ENCODE data around the gene GALNT7.
"Not testable (repeated sequence)": the region's sequence is repeated elsewhere in the genome, so short reads cannot be mapped to it uniquely, and the experiment has no call there.

GALNT7 gene

GRCh38 chr4:173168396-173169177 lies at the start of gene GALNT7:
Gene GALNT7 (plus strand): TSS chr4:173168811. CDS start chr4:173168836, 25 bp downstream.
- DNase-seq, result peak; percentile 91

GRCh38 chr4:173118819-173119218 lies 49.8 kb upstream of the GALNT7 start:
- not testable (repeated sequence) for DNase-seq

DNA sequence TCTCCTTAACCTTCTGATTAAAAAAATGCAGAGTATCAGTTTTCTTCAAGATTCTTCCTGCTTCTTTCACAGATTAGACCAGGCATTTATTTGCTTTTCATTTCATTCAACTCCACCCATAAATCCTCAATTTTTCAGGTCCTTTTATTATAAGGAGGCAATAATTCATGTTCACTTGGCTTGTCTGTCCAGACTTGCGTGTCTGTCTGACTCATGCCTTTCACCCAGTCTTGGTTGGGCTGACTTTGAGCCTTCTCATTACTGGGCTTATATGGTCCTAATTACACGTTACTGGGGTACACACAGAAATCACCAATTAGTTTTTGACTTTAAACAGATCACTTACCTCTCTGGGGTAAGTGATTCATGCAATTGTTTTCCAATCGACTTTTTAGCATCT lies 48.8 kb upstream of the GALNT7 start:
- no peak for DNase-seq

- no peak for DNase-seq
Observed at GRCh38 chr4:173121076-173121561, 47.5 kb upstream of the GALNT7 start.

DNA sequence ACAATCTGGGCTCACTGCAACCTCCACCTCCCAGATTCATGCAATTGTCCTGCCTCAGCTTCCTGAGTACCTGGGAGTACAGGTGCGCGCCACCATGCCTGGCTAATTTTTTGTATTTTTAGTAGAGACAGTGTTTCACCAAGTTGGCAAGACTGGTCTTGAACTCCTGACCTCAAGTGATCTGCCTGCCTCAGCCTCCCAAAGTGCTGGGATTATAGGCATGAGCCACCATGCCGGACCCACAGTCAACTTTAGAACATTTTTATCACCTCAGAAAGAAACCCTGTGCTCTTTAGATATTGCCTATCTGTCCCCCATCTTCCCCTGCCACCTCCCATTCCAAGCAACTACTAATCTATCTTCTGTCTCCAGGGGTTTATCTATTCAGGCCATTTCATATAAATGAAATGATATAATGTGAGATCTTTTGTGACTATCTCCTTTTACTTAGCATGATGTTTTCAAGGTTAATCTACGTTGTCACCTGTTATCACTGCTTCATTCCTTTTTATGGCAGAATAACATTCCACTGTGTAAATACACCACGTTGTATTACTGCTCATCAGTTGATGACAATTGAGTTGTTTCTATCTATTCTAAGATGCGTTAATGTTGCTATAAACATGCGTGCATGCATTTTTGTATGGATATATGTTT lies 44.3 kb upstream of the GALNT7 start:
- no peak for DNase-seq

DNA sequence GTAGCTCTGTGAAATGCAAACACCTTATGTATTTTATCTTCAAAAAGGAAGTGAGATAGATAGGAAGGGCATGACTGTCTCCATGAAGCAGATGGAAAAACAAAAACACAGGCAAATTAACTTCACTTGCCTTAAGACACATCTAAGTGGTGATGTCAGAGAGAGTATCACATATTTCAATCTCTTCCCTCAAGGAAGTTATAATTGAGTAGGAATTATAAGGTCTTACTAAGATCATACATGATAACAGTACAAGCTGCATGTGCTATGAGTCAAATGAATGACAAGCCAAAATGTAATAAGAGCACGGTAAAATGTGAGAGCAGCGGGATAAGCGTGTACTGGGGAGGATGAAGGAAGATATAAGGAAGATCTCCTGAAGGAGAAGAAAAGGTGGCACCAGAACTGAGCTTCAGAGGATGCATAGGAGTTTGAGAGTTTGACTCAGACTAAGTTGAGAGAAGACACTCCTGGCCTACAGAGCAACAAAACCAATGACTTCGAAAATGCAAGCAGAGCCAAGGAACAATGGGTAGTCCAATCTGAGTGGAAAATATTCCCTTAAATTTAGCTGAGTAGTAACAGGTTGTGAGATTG lies 43.3 kb upstream of the GALNT7 start:
- DNase-seq, result no peak

DNA sequence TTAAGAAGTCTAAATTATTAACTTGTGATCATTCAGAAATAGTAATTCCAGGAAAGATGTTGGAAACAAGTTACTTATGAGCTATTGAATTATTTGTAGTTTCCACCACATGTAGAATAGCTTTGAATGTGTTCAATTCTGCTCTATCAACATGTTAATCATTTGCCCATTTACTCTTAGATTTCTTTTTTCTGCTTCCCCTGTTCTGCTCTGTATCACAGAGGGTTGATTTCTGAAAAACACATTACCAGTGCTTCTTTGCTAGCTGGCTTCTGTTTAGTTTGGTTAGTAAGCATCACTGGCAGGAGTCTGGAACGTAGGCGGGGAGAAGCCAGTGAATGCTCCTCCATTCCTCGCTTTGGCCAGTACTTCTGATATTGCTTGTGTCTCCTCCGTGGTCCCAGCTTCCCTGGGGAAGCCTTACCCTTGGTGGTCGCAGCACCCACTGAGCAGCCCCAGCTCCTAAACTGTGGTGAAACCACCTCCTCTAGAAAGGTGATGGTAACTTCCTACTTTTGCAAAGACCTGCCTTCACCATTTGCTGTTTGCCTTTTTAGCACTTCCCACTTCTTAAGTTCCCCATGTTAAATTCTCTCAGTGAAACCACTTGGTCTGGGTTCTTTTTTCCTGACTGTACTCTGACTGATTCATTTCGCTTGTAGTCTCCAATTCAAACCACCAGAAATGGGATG lies 40.3 kb upstream of the GALNT7 start:
- no peak for DNase-seq

- no peak for DNase-seq
Observed at GRCh38 chr4:173130687-173131086, 37.9 kb upstream of the GALNT7 start.

DNA sequence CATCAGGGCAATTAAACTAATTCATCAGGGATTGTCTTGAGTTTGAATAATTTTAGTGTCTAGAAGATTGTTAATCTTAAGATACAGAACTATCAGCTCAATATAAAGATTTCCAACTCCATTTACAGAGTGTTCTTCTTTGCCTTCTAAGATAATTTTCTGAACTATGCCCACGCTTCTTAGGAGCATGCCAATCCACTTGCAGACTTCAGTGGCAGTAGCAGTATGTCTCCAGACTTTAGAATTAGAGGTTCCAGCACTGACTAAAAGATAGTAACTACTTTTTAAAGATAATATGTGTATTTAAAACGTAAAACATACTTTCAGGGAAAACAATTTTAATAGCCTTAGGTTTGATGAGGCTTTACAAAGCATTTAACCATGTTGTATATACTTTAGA lies 34.2 kb upstream of the GALNT7 start:
- DNase-seq, result no peak

DNA sequence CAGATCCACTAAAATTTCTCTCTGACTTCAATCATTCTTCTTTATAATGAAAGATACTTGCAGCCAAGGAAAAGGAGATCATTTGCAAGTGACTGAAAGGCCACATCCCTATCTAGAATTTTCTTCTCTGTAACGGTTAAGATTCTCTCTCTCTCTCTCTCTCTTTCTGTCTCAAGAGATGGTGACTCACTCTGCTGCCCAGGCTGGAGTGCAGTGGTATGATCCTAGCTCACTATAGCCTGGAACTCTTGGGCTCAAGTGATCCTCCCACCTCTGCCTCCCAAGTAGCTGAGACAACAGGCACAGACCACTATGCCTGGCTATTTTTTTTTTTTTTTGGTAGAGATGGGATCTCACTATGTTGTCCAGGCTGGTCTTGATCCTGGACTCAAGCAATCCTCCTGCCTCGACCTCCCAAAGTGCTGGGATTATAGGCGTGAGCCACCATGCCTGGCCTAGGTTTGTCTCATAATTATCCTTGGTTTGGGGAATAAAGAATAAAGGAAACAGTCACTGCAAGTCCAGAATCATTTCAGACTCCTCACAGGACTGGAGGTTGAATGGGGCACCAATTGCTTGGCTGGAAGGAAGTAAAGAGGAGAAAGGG lies 33.3 kb upstream of the GALNT7 start:
- DNase-seq, result no peak

DNA sequence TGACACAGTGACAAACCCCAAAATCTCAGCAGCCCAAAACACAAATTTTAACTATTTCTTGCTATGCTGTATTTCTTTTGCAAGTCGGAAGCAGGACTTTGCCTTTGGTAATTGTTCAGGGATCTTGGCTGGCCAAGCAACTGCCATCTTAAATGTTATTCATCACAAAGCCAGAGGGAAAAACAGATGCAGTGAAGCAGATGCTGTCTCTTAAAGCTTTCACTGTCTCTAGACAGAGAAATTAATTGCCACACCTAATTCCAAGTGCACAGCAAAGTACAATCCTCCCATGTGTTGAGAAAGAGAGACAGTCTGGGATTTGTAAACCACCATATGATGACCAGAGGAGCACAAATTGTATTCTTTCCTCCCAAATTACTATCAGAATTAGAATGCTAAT lies 30.0 kb upstream of the GALNT7 start:
- DNase-seq, result peak; percentile 62

DNA sequence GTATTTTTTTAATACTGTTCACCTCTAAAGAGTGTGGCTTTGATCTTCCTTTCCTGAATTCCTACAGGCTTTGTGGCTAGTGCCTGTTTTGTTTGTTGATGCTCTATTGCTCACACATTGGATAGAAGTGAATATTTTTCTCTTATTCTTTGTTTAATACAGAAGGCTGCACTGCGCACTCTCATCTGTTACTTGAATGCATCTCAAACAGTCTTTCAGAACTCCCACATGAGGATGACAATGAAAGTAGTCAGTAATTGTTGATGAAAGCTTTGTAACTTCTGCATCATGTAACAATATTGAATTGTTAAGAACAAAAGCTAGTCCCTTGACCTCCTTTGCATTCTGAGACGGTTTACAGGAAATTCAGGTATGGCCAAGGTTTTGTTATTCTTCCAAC lies 29.1 kb upstream of the GALNT7 start:
- peak; percentile 41 for DNase-seq

- DNase-seq, result no peak
Observed at GRCh38 chr4:173145131-173145530, 23.5 kb upstream of the GALNT7 start.

GRCh38 chr4:173146456-173146855 lies 22.2 kb upstream of the GALNT7 start:
- DNase-seq, result no peak

GRCh38 chr4:173151496-173151895 lies 17.1 kb upstream of the GALNT7 start:
- no peak for DNase-seq

- no peak for DNase-seq
Observed at GRCh38 chr4:173152104-173152503, 16.5 kb upstream of the GALNT7 start.

- DNase-seq, result no peak
Observed at GRCh38 chr4:173153445-173153844, 15.2 kb upstream of the GALNT7 start.

- no peak for DNase-seq
Observed at GRCh38 chr4:173159791-173160190, 8.8 kb upstream of the GALNT7 start.

DNA sequence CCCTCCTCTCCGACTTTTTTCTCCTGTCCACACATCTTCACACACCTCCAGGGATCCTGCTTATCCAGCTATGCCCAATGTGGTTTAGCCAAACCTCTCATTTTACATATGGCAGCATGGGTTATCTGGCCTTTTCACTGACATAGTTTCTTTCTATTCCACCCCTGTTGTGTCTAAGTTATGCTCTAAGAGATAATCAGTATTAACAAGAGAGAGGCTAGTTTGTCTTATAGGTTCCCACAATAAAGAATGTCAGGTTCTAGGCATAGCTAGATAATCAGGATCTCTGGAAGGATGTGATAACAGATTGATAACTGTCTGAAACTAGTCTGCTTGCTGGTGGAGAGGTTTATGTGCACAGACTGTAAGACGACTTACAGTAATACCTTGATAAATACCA lies 7.7 kb upstream of the GALNT7 start:
- DNase-seq, result no peak

GRCh38 chr4:173161311-173161710 lies 7.3 kb upstream of the GALNT7 start:
- DNase-seq, result no peak

DNA sequence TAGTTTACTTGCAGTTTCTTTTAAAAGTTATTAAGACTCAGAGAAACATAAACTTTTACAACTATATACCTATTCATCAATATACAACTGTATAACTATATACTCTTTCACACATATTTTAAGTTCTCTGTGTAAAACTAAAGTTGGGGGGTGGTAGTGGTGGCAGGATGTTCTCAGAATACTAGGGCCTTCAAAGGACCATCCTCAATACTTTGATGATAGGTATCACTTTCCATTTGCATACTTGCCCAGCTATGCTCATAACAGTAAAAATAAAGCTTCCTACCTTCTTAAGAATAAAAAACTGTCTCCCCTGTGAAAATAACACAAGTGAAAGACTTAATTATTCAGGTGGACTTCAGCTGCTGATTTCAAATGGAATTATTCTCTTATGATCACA lies 2.9 kb upstream of the GALNT7 start:
- no peak for DNase-seq

DNA sequence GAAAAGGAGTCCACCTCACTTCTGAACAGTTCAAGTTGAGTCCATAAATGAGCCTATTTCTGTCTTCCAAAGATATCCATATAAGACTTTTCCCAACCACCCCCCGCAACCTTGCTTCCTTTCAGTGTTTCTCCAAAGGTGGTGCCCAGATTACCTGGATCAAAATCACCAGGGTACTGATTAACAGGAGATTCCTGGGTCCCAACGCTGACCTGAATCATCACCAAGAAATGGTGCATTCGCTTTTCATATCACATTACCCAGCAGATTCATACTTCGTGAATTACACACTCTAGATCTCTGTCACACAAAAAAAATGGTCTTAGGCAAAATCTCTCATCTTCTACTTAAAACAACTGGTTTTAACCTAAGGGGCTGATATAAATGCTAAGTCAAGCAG lies 2.1 kb upstream of the GALNT7 start:
- DNase-seq, result no peak

Measured in eye (tissue), 1 donor.